Stimulated activated memory B cell treated with anti-CD40 and anti-IgM and Interleukin-4, amounts not matched to agents 10 μg/mL and 1 μg/mL and 100 μg/mL, for 72 hours (primary cell): ENCODE data around the gene SLC4A2.
A peak's percentile ranks its signal among the peaks of the same experiment; 100 is the strongest.

Experiments
- ATAC-seq: fragments of 150-1000 bp; cut with Tn5 transposase; 2 replicates; pipeline ENCODE4 v1.10.0; 2021
- H3K27ac Mint-ChIP-seq: one replicate; pipeline ENCODE4 v1.8.0; 2022; ENCODE audit warnings: mild to moderate bottlenecking, mixed read lengths
- H3K27me3 Mint-ChIP-seq: one replicate; pipeline ENCODE4 v1.8.0; 2022; ENCODE audit warnings: mixed read lengths
- H3K36me3 Mint-ChIP-seq: one replicate; pipeline ENCODE4 v1.8.0; 2022; ENCODE audit warnings: mixed read lengths
- H3K4me1 Mint-ChIP-seq: one replicate; pipeline ENCODE4 v1.8.0; 2022; ENCODE audit warnings: mixed read lengths
- H3K4me3 Mint-ChIP-seq: one replicate; pipeline ENCODE4 v1.8.0; 2022; ENCODE audit warnings: mild to moderate bottlenecking, moderate library complexity, mixed read lengths
- H3K9me3 Mint-ChIP-seq: one replicate; pipeline ENCODE4 v1.8.0; 2022; ENCODE audit warnings: mixed read lengths

SLC4A2 gene

DNA sequence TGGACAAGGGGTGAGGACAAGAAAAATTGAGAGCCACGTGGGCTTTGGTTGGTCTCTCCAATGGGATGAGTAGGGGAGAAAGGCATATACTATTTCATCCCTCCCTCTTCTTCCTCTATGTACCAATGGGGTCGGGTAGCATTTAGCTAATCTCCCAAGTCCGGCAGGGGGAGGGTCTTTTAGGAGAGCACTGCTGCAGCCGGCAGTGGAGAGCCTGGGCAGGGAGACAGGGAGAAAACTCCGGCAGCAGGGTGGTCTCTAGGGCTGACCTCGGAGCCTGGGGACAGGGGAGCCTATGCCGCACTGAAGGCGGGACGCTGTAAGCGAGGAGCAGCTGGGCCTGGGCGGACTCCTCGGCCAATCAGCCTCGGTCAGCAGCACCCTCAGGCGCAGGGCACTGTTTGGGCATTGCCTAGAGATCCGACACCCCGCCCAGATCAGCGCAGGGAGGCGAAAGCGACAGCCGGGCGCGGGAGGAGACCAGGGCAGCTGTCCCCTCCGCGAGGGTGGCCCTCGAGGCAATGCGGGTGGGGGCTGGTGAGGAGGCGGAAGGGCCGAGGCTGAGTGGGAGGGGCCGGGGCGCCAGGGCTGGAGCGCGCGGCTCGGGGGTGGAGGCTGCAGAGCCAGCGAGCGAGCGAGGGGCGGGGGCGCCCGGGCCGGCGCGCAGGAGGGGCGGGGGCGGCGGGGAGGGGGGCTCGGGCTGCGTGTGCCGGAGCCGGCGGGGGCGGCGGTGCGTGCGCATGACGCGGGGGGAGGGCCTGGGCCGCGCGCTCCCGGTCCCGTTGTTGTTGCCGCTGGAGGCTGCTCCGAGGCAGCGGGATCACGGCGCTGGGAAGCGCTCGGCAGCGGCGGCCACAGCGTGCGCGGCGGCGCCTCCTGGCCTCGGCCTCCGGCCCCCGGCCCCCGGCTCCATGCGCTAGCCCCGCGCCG, 26.6 kb downstream of the SLC4A2 start, which contains the start of gene AGAP3:
TSS of gene AGAP3 (plus strand) at position 785 of the 930 bp plus-strand sequence. CDS start 267 bp downstream, outside the sequence.
- peaks cover 58% of the 10 kb centered on the region for H3K4me1 Mint-ChIP-seq
- H3K27ac Mint-ChIP-seq, result peak within 1 kb of the TSS; percentile 94
- peak; percentile 58 for ATAC-seq
- H3K27me3 Mint-ChIP-seq, result no peaks in the 10 kb centered on the region
- no peaks in the 10 kb centered on the region for H3K36me3 Mint-ChIP-seq
- H3K9me3 Mint-ChIP-seq, result no peaks in the 10 kb centered on the region
- H3K4me3 Mint-ChIP-seq, result peak within 1 kb of the TSS; percentile 92

DNA sequence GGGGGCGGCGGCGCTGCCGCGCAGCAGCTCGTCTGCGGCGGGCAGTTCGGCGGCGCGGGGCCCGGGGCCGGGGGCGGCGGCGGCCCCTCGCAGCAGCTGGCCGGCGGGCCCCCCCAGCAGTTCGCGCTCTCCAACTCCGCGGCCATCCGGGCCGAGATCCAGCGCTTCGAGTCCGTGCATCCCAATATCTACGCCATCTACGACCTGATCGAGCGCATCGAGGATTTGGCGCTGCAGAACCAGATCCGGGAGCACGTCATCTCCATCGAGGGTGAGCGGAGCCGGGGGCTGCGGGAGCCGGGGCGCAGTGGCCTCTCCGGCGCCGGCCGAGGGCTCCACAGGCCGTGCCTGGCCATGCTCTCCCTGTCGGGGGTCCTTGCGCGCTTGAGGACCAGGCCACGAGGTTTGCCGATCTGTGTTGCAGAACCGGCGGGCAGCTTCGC, 27.4 kb downstream of the SLC4A2 start:
- no peaks in the 10 kb centered on the region for H3K9me3 Mint-ChIP-seq
- ATAC-seq, result no peak
- peak overlapping the region; percentile 87 for H3K4me3 Mint-ChIP-seq
- H3K27me3 Mint-ChIP-seq, result no peaks in the 10 kb centered on the region
- peaks cover 61% of the 10 kb centered on the region for H3K4me1 Mint-ChIP-seq
- H3K36me3 Mint-ChIP-seq, result no peaks in the 10 kb centered on the region
- peak overlapping the region; percentile 49 for H3K27ac Mint-ChIP-seq

DNA sequence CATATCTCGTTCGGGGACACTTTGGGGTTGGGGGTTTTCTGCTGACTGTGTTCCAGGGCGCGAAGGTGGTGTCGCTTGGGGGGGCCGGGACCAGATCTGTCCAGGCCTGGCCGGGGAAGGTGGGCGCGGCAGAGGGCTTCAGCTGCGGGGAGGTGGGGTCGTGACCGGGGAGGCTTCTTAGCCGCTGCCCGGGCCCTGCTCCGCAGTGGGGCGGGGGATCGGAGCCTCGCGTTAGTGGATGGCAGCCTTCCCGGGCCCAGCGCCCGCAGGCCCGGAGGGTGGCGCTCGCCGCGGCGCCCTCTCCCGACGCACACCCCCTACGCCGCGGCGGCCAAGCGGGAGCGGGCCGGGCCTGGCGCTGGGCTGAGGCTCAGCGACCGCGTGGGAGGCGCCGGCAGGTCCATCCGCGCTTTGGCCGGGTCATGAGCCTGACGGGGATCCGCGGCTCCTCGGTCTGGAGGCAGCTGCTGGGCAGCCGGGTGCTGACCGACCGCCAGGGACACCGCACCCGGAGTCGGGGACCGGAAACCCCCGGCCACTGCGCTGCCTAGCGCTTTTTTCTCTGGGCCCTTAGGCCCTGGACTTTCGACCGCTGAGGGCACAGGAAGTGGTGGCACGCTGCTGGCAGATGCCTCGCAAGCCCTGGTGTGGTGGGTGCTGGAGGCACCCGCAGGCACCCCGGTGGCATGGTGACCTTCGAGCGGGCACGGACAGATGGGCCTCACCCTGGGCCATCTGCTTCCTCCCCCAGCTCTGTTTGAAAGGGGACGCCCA, 28.0 kb downstream of the SLC4A2 start:
- H3K4me3 Mint-ChIP-seq, result peak overlapping the region; percentile 87
- peak; percentile 29 for ATAC-seq
- peaks cover 55% of the 10 kb centered on the region for H3K4me1 Mint-ChIP-seq
- H3K36me3 Mint-ChIP-seq, result no peaks in the 10 kb centered on the region
- H3K27me3 Mint-ChIP-seq, result no peaks in the 10 kb centered on the region
- H3K27ac Mint-ChIP-seq, result peak overlapping the region; percentile 49
- no peaks in the 10 kb centered on the region for H3K9me3 Mint-ChIP-seq

DNA sequence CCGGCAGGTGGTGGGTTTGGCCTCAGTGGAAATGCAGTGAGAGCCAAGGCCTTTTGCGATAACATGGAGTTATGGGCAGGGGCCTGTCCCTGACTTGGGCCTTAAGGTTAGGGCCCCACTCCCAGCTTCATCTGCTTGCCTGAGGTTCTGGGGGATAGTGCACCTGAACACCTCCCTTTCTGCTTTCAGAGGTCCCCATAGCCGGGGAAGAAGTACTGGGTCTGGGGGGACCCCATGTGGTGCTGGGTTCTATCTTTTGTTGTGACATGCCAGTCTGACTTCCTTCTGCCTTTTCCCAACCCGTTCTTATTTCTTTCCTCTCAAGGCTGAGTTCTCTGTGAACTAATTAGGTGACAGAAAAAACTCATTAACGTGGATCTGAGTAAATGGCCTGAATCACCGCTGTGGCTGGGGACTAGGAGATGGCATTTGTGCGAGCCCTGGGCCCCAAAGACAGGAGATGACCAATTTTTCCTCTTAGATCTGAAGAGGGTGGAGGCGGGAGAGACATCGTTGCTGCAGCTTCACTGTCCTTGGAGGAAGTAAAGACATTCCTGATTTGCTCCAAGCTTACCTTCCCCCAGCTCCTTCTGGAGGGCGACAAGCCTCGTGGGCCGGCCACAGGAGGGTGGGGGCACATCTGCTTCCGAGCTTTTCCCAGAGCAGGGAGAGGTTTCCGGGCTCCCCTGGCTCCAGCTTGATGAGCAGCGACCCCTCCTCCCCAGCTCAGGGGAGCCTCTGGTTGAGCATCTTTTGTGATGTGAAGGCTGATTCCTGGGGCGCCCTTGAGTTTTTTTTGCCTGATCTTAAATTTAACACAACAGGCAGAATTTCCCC, 28.8 kb downstream of the SLC4A2 start:
- Mint-ChIP-seq H3K27me3 (no peaks in the 10 kb centered on the region), H3K4me1 (peaks cover 48% of the 10 kb centered on the region), H3K9me3 (no peaks in the 10 kb centered on the region), H3K4me3 (peak overlapping the region; percentile 87), H3K27ac (peak overlapping the region; percentile 15), H3K36me3 (no peaks in the 10 kb centered on the region)
- ATAC-seq, result no peak

DNA sequence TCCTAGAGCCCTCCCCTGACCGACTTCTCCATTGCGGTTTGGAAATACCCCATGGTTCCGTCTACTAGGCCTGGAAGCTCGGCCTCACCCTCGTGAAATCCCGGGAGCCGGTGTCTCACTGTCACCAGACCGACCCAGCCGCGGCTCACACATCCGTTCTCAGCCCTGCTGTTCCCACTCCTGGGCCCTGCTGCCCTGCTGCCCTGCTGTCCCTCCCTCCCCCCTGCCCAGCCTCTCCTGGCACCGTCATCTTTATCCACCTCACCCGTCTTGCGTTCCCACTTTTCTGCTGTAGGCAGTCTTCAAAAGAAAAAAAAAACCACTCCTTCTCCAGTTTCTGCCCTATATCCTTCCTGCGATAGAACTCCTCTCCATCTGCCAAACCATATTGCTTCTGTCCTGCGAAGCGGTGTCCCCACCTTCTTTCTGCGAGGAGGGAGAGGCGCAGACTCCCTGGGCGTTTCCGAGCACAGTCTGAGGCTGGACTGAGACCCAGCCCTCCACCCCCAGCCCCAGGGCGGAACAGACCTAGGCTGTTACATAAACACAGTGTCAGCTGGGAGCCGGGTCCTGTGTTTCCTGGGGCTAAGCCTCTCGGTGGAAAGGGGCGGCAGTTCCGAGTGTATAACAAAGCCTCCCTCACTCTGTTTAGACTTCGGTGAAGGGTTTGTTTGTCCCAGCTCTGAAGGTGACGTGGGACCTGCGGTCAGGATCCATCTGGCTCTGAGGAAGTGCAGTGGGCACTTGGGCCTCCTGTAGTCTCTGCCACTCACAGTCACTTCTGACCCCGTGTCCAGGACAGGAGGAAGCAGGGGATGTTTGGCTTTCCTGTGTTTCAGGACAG, 29.7 kb downstream of the SLC4A2 start:
- H3K4me1 Mint-ChIP-seq, result peaks cover 48% of the 10 kb centered on the region
- no peaks in the 10 kb centered on the region for H3K9me3 Mint-ChIP-seq
- H3K27me3 Mint-ChIP-seq, result no peaks in the 10 kb centered on the region
- no peaks in the 10 kb centered on the region for H3K36me3 Mint-ChIP-seq
- H3K27ac Mint-ChIP-seq, result peak overlapping the region; percentile 15
- no peak for ATAC-seq
- H3K4me3 Mint-ChIP-seq, result peak overlapping the region; percentile 36

DNA sequence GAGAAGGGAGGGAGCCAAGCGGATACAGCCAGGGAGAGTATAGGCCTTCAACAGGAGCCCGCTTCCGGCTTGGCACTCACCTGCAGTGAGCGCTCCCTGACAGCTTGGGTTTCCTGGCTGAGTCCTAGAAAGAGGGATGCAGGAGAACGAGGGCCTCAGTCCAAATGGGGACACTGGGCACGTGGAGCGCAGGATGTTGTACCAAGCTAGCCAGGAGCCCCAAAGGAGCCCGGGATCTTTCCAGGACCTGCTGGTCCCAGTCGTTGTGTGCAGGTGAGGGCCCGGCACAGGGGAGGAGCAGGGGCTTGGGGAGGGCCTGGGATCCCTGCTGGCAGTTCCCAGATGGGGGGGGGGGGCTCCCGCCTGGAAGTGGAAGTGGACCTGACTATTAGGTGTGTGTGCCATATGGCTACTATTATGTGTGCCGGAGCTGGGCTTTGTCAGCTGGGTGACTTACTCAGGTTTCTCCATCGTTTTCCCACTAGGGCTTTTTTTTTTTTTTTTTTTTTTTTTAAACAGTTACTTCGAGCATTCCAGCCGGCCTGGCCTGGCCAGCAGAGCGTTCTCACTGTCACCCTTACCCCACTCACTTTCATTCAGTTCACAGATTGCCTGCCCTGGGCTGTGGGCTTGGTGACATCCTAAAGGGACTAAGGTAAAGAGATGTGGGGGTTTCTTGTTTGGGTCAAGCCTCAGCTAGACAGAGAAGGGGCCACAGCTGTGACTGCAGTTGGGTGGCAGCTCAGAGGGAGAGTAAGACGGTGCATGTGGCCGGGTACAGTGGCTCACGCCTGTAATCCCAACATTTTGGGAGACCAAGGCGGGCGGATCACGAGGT, 30.7 kb downstream of the SLC4A2 start:
- H3K4me1 Mint-ChIP-seq, result peaks cover 47% of the 10 kb centered on the region
- no peaks in the 10 kb centered on the region for H3K27me3 Mint-ChIP-seq
- no peak for ATAC-seq
- no peaks in the 10 kb centered on the region for H3K9me3 Mint-ChIP-seq
- no peak overlapping the region for H3K27ac Mint-ChIP-seq
- H3K36me3 Mint-ChIP-seq, result no peaks in the 10 kb centered on the region
- no peak overlapping the region for H3K4me3 Mint-ChIP-seq

DNA sequence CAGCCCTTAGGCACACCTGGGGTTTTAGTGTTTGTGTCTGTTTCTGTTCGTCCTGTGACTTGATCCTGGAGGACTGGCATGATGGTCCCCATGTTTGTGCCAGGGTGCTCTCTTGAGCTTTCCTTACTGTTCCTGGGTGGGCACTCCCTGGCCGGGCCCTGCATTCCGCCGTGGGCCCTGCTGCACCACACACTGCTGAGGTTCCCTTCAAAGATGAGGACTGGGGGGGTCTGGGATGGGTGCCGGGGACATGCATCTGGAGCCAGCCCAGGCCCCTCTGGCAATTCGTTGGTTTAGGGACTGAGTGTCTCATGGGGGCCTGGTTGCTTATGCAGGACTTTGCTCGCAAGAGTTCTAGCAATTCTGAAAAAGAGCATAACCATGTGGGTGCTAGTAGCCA, 31.6 kb downstream of the SLC4A2 start:
- no peaks in the 10 kb centered on the region for H3K27me3 Mint-ChIP-seq
- ATAC-seq, result no peak
- H3K27ac Mint-ChIP-seq, result no peak overlapping the region
- no peaks in the 10 kb centered on the region for H3K36me3 Mint-ChIP-seq
- H3K9me3 Mint-ChIP-seq, result no peaks in the 10 kb centered on the region
- H3K4me3 Mint-ChIP-seq, result no peak overlapping the region
- H3K4me1 Mint-ChIP-seq, result peaks cover 38% of the 10 kb centered on the region

DNA sequence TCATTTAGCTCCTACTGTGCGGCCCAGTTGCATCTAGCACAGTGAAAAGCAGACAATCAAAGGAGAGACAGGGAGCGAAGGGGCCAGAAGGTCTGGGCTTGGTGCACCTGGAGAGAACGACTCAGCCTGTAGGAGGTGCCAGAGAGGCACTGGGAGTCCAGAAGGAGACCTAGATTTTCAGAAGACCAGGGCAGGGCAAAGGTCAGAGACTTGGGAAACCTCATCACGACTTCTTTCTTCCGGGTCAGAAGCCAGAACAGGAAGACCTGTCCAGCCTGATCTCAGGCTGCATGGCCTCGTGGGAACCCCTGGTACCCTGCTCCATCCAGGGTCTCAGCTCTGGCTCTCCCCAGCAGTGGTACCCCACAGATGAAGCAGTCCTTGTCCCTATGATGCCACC, 32.0 kb downstream of the SLC4A2 start:
- Mint-ChIP-seq H3K9me3 (no peaks in the 10 kb centered on the region), H3K27ac (no peak overlapping the region), H3K27me3 (no peaks in the 10 kb centered on the region), H3K4me1 (peaks cover 37% of the 10 kb centered on the region), H3K36me3 (no peaks in the 10 kb centered on the region), H3K4me3 (no peak overlapping the region)
- ATAC-seq, result no peak

DNA sequence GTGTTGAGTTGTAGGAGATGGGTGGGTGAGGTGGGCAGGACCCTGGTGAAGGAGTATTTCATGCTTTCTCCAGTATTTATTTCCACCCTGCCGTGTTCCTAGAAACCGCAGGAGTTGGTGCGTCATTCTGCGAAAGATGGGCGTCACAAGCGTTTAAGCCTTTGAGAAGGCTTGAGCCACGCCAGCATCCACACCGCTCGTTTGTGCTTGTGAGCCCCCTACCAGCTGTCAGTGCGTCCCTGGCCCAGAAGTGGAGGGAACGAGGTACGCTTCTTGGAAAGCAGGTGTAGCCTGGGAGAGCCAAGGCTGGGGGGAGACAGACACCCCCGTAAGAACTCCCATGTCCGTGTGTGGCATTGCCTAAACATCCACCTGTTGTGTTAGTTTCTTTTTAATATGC, 32.6 kb downstream of the SLC4A2 start:
- no peaks in the 10 kb centered on the region for H3K36me3 Mint-ChIP-seq
- no peaks in the 10 kb centered on the region for H3K9me3 Mint-ChIP-seq
- no peak for ATAC-seq
- H3K4me3 Mint-ChIP-seq, result no peak overlapping the region
- no peaks in the 10 kb centered on the region for H3K27me3 Mint-ChIP-seq
- H3K4me1 Mint-ChIP-seq, result peaks cover 37% of the 10 kb centered on the region
- H3K27ac Mint-ChIP-seq, result no peak overlapping the region

DNA sequence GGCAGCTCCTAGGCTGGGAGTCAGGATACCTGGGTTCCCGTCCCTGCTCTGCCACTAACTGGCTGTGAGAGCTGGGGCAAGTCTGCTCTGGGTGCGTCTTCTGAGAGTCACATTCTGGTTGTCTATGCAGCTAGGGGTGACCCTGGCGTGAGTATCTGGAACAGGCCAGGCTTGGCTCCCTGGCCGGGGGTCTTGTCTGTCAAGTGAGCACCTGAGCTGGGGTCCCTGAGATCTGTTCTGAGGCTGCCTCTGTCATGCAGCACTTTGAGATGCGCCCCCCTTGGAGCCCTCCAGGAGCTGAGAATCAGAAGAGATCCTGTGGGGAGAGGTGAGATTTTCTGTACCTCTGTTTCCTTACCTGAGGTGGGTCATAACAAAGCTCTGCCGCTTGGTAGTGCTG, 34.4 kb downstream of the SLC4A2 start:
- Mint-ChIP-seq H3K4me1 (peaks cover 27% of the 10 kb centered on the region), H3K36me3 (no peaks in the 10 kb centered on the region), H3K27me3 (no peaks in the 10 kb centered on the region), H3K27ac (no peak overlapping the region), H3K4me3 (no peak overlapping the region), H3K9me3 (no peaks in the 10 kb centered on the region)
- no peak for ATAC-seq

DNA sequence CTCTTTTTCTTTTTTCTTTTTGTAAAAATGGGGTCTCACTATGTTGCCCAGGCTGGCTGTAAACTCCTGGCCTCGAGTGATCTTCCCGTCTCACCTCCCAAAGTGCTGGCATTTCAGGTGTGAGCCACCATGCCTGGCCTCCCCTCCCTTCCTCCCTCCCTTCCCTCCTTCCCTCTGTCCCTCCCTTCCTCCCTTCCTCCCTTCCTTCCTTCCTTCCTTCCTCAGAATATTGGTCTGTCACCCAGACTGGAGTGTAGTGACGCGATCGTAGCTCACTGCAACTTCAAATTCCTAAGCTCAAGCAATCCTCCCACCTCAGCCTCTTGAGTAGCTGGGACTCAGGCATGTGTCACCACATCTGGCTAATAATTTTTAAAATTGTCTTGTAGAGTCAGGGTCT, 35.3 kb downstream of the SLC4A2 start:
- no peak overlapping the region for H3K27ac Mint-ChIP-seq
- no peak overlapping the region for H3K4me3 Mint-ChIP-seq
- H3K36me3 Mint-ChIP-seq, result no peaks in the 10 kb centered on the region
- H3K4me1 Mint-ChIP-seq, result peaks cover 18% of the 10 kb centered on the region
- no peaks in the 10 kb centered on the region for H3K27me3 Mint-ChIP-seq
- no peaks in the 10 kb centered on the region for H3K9me3 Mint-ChIP-seq
- no peak for ATAC-seq

DNA sequence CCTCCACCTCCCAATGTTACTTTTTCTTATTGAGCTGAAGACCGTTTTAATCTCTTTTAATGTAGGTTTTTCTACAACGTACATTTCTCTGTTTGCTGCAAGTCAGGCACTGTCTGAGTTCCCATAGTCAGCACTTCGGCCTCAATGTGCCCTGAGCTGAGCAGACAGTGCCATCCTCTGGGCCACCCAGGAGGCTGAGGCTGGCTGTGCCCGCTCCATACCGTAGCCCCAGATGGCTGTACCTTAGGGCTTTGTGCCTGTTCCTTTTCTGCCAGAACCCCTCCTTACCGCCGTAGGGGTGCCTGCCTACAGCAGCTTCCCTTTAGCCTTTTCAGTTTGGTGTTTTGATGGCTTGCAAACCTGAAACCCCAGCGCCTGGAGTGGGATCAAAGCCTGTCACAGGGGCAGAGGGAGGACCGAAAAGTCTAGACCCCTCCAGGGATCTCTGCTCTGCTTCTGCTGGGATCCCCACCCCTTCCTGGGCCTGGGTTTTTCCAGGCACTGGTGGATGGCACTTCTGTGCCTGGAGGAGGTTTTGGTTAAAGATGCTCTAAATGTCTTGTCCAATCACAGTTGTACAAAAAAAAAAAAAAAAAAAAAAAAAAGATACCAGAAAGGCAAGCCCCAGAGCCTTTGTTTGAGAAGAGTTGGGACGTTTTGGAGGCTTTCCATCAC, 35.9 kb downstream of the SLC4A2 start:
- Mint-ChIP-seq H3K36me3 (no peaks in the 10 kb centered on the region), H3K27ac (no peak overlapping the region), H3K27me3 (no peaks in the 10 kb centered on the region), H3K4me1 (peaks cover 14% of the 10 kb centered on the region), H3K4me3 (no peak overlapping the region), H3K9me3 (no peaks in the 10 kb centered on the region)
- ATAC-seq, result no peak

DNA sequence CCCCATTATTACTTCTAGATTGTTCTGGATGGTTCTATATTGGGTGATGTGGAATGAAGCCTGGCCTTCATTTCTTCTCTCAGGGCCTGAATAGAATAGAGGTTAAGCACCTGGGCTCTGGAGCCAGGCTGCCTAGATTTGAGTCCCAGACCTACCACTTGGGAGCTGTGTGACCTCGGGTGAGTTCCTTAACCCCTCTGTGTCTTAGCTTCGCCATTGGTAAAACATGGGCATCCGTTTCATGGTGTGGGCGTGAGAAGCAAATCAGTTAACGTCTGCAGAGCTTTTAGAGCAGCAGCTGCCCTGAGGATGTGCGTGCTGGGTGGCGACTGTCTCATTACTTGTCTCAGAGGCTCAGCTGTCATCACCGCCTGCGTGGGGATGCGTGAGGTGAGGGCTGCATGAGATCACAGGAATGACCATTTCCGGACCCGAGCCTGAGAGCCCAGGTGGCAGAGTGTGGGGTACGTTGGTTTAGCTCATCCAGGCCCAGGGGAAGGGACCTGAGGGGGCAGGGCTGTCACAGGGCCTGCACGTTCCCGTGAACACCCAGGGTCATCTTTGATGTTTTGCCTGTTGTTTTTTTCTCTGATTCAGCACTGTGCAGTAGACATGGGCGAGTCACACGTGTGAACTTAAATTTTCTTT, 36.6 kb downstream of the SLC4A2 start:
- Mint-ChIP-seq H3K4me3 (no peak overlapping the region), H3K36me3 (no peaks in the 10 kb centered on the region), H3K4me1 (peaks cover 14% of the 10 kb centered on the region), H3K9me3 (no peaks in the 10 kb centered on the region), H3K27ac (no peak overlapping the region), H3K27me3 (no peaks in the 10 kb centered on the region)
- ATAC-seq, result no peak
